ENCODE results near the gene AREL1.

GRCh38 chr14:74645756-74646470 is 67.0 kb downstream of the AREL1 start:
- TF ChIP-seq POLR2AphosphoS5 (IDR thresholded peaks at IDR 0.05) (no peak), CTCF (IDR thresholded peaks at IDR 0.05) (no peak)

All from prostate gland (tissue), 2 donors.